ENCODE results near the gene KMT5B.

The KMT5B gene

GRCh38 chr11:68215524-68216170, 2.6 kb upstream of the KMT5B start:
- no peak for DNase-seq

DNA sequence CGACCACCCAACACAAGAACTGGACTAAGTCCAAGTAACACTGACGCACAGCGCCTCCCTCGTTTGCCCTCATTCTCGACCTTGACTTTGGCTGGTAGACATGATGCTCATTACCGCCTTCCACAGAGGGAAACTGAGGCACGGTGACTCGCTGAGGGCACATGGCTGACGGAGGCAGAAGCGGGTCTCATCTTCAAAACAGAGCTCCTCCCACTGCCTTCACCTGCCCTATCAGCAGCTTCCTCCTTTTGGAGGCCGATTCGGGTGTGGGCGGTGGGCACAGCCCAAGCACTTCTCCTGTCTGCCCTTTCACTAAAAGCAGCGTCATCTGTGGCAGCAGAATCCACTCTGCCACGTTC, 2.0 kb upstream of the KMT5B start:
- DNase-seq, result no peak

- DNase-seq, result no peak
Observed at GRCh38 chr11:68214173-68215086, 1.3 kb upstream of the KMT5B start.

DNA sequence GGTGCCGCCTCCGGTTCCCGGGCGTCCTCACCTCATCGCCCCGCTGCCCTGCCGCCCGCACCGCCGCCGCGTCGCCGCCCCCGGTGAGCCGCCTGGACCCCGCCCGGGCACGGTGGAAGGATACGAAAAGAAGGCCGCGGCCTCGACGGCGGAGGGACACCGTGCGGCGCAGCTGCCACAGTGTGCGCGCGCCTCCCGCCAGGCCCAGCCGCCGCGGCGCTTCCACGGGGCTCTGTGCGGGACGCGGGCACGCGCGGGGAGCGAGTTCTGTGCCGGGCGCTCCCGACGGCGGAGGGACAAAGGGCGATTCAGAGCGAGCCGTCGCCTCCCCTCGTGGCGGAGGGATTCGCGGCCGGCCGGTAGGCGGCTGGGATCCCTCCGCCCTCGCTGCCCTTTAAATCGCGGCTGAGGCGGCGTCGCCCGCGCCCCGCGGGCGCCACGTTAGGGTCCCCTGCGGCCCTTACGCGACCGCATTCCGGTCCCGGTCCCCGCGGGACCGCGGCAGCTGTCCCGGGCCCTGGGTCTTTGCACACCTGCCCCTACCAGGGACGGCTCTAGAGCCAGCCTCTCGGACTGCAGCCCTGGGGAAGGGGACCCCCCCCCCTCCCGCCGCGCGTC, 568 bp upstream of the KMT5B start:
- peak; percentile 81 for DNase-seq

DNA sequence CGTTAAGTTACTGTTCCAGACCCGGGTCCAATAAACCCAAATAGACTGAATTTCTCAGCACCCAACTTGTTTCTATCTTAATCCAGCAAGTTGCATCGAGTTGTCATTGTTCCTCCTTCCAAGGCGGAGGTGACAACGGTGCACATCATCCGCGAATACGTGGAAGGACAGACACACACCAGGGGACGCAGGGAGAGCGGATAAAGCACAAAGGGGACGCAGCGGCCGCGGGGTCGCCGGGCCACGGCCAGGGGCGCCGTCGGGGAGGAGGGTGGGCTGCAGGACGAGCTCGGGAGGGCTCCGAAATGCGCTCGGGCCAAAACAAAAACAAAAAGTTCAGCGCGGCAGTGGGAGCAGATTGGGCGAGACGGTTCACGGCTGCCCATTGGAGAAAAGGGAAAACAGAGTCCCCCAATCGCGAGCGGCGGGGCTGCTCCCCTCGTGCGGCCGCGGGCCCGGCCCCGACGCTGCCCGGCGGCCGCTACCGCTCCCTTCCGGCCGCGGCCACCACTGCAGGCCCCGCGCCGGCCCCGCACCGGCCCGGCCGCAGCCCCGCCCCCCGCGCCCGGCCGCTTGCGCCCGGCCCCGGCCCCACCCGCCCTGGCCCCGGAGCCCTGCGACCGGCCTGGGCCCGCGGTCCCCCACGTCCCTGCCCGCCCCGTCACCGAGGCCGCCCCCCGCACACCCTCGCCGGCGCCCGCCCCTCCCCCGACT, 518 bp downstream of the KMT5B start:
- peak; percentile 58 for DNase-seq

DNA sequence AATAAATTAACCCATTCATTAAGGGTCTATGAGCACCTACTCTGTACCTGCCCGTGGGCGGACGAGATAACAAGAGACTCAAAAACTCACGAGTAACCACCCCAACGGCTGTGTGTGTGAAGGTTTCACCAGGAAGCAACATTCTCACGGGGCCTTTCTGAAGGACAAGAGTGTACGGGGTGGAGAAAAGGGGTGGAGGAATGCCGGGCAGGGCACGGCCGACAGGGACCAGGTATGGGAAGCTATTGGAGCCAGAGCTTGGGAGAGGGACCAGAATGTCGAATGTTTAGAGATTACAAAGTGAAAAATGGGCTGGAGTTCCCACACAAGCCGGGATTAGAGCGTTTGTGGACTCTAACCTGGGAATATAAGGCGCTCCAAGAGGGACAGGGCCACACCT, 1.6 kb downstream of the KMT5B start:
- no peak for DNase-seq

DNA sequence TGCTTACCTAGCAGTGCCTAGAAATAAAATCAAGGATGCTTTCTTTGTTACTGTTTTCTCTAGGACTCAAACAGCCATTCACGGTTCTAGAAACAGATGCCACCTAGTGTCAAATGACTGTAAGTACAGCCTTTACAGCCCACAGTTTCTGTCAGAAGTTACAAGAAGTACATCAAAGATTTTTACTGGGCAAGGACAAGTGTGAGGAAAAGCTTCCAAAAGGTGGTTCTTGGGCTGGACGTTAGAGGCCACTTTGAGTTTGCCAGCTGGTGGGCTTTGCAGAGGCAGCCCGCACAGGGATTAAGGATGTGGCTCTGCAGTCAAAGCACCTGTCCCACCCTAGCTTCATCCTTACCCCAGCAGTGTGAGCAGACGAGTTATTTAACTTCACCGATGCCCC, 6.9 kb downstream of the KMT5B start:
- DNase-seq, result peak; percentile 45

DNA sequence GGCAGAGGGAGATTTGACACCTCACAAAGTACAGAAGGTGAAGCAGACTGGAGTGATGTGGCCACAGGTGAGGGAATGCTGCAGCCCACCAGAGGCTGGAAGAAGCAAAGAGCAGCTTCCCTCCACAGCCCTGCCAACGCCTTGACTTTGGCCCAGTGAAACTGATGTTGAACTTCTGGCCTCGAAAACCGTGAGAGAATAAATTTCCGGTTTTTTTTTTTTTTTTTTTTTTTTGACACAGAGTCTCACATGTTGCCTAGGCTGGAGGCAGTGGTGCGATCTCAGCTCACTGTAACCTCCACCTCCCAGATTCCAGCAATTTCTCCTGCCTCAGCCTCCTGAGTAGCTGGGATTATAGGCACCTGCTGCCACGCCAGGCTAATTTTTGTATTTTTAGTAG, 8.7 kb downstream of the KMT5B start:
- no peak for DNase-seq

DNA sequence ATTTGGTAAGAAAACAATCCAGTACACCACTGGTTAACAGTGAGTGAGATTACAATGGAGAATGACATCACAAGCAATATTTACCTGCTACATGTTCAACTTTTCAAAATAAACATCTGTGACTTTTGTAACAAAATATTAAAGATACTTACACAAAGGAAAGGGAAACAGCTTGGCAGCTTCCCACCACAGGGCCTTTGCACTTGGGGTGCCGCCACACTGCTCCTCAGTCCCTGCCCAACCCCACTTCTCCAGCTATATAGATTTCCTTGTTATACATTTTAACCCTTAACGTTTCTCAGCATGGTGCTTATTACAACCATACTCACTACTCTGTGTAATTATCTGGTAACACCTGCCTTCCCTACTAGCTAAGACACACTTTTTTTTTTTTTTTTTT, 10.9 kb downstream of the KMT5B start:
- DNase-seq, result no peak

GRCh38 chr11:68201492-68201891, 11.6 kb downstream of the KMT5B start:
- DNase-seq, result no peak

GRCh38 chr11:68200639-68201038, 12.5 kb downstream of the KMT5B start:
- no peak for DNase-seq

DNA sequence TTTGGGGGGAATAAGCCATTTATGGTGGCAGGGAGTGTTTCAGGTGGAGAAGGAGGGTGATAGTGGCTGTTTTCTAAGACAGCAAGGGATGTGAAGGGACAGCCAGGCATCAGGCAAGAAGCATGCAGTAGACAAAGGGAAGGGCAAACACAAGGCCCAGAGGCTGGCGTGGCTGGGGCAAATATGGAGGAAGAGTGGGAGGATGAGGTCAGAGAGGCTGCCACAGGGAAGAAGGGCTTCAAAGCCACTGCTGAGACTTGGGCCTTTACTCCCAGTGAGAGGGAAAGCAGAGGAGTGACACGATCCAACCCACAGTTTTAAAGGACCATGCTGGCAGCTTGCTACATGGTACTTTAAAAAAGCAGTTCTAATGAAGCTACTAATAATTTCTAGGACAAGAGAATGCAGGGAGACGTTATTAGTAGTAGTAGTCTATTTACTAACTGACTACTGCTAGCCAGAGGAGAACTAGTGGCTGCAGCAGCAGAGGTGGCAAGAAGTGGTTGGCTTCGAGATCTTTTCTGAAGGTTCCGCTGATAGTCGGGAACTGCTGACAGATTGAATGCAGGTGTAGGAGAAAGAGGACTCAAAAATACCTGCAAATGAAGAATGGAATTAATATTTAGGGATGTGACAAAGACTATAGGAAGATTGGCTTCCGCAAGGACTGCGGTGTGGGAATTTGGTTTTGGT, 13.7 kb downstream of the KMT5B start:
- no peak for DNase-seq

DNA sequence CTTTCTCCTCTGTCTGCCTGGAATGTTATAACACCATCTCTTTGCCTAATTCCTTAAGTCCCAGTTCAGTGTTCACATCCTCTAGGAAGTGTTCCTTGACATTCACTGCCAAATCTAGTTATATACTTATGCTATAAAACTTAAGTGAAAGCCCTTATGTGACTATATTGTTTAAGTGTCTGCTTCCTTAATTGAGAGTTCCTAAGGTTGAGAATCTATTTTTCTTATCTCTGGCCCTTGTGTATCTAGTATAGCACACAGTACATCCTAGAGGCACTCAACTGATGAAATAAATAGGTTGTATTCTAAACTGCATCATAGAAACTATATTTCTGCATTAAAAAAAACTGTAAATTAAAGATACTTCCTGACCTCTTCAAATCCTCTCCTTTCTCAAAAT, 16.9 kb downstream of the KMT5B start:
- no peak for DNase-seq

GRCh38 chr11:68194675-68195294, 18.3 kb downstream of the KMT5B start:
- no peak for DNase-seq

DNA sequence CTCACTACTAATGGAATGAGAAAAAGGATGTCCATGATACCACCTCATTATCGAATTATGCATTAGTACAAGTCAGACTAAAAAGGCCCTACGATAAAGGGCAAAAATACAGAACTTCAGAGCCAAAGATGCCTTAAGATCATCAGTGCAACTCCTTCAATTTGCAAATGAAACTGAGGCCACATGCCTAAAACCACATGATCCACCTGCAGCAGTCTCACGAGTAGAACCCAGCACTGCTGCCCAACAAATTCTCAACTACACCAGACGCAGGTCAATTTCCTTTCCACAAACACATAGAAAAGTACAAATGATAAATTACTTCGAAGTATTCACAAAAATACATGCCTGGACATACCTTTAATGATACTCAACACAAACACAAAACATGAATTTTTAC, 20.1 kb downstream of the KMT5B start:
- DNase-seq, result no peak

DNA sequence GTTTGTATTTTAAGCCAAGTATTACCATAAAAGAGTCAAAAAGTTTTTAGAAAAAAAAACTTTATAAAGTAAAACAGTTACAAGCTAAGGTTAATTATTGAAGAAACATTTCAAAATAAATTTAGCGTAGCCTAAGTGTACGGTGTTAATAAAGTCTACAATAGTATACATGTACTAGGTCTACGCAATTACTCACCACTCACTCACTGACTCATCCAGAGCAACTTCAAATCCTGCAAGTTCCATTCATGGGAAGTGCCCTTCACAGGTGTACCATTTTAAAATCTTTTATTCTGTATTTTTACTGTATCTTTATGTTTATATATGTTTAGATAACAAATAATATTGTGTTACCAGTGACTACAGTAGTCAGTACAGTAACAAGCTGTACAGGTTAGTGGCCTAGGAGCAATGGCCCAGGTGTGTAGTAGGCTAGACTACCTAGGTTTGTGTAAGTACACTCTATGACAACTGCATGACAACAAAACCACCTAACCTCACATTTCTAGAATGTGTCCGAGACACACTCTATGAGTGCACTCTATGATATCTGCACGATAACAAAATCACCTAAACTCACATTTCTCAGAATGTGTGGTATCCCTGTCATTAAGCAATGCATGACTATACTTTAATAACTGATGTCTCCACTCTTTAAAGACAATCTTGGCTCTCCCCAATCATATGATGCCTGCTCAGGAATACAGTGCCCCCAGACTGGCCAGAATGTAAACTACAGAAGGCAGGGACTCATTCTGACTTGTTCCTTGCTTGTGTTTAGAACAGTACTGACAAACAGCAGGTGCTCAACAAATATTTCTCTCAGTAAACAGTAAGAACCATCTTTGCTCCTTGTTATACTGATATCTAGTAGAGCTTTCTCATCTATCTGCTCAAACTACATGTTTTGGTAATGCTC, 21.2 kb downstream of the KMT5B start:
- no peak for DNase-seq

DNA sequence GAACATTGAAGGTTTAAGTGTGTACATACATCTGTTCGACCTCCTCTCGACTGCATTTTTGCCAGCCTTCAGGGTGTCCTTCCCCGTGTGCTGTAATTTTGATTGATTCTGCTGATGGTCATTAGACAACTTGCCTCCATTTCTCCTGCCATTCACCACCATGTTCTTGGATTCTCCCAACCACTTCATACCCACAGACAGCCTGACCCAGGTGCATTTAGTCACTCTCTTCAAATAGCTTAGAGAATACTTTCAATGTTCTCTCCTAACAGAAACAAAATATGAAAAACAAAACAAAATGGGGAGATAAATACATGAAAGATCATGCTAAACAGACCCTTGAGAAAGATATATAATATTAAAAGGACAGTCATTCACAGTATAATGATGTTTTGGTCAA, 23.2 kb downstream of the KMT5B start:
- no peak for DNase-seq

- DNase-seq, result no peak
Observed at GRCh38 chr11:68189082-68189481, 24.0 kb downstream of the KMT5B start.

GRCh38 chr11:68186061-68186460, 27.0 kb downstream of the KMT5B start:
- DNase-seq, result no peak

DNA sequence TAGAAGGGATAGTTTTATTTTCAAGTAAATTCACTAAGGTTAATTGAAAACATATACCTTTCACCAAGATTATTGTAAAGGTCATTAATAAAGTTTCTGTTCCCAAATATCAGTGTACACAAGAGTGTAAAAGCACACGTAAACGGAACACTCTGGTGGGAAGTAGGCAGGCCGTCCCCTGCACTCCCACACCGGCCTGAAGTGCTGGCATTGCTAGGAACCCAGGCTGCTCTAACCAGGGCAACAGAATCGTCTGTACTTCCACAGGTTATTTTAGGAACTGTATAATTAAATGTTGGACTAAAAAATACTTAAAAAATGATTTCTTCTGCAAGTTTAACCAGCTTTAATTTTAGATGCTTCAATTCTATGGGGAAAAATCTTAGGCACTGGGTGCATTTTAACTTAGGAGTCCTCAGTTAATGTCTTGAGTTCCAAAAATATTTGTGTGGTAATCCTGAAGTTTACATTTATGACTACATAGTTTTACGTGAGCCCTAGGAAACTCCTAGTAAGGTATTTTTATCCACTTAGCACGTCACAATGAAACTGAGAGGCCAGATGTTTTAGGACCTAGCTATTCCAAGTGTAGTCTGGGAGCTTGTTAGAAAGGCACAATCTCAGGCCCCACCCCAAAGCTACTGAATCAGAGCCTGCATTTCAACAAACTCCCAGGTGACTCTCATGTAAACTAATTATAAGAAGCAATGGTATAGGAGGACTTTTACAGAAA, 31.2 kb downstream of the KMT5B start:
- no peak for DNase-seq
